Neuronal stem cell (in vitro differentiated cells): Measurements from ENCODE around the gene UPK1A.

Experiments
- DNase-seq: peaks from one replicate; pipeline ENCODE4 v3.0.0-alpha.2; 2013; ENCODE audit warnings: low spot score
- H2AFZ ChIP-seq: one replicate; pipeline ENCODE4 v1.6.1; 2013; ENCODE audit warnings: mild to moderate bottlenecking, low read length, inconsistent platforms
- H2AK5ac ChIP-seq: 2 replicates; pipeline ENCODE4 v1.6.1; 2013; ENCODE audit warnings: low read depth, mild to moderate bottlenecking, inconsistent platforms, low read length, moderate library complexity, mixed read lengths
- H2BK120ac ChIP-seq: 2 replicates; pipeline ENCODE4 v1.6.1; 2013; ENCODE audit warnings: low read depth, mild to moderate bottlenecking, inconsistent platforms, low read length, moderate library complexity, mixed read lengths
- H2BK12ac ChIP-seq: one replicate; pipeline ENCODE4 v1.6.1; 2013; ENCODE audit warnings: low read length, inconsistent platforms
- H2BK15ac ChIP-seq: 2 replicates; pipeline ENCODE4 v1.6.1; 2013; ENCODE audit warnings: mild to moderate bottlenecking, low read length, inconsistent platforms, mixed read lengths
- H2BK5ac ChIP-seq: one replicate; pipeline ENCODE4 v1.6.1; 2013; ENCODE audit warnings: inconsistent platforms, mild to moderate bottlenecking, low read length, moderate library complexity
- H3K14ac ChIP-seq: one replicate; pipeline ENCODE4 v1.6.1; 2013; ENCODE audit warnings: low read length, inconsistent platforms
- H3K18ac ChIP-seq: 2 replicates; pipeline ENCODE4 v1.6.1; 2013; ENCODE audit warnings: low read length, inconsistent platforms
- H3K23ac ChIP-seq: 2 replicates; pipeline ENCODE4 v1.6.1; 2013; ENCODE audit warnings: low read depth, mild to moderate bottlenecking, mixed read lengths, low read length, inconsistent platforms; ENCODE audit not compliant: poor library complexity
- H3K27ac ChIP-seq: replicated peaks from 3 replicates; pipeline ENCODE4 v1.5.1; 2013; ENCODE audit warnings: low read length, inconsistent platforms
- H3K27me3 ChIP-seq, 3 experiments: 2 replicates each; pipeline ENCODE4 v1.6.1; 2013; ENCODE audit warnings: low read length in 3 of 3, mild to moderate bottlenecking in 2 of 3, inconsistent platforms in 1 of 3, low read depth in 1 of 3, mixed read lengths in 1 of 3, moderate library complexity in 1 of 3; ENCODE audit not compliant: control insufficient read depth in 3 of 3, insufficient read depth in 3 of 3
- H3K36me3 ChIP-seq, 2 donors: replicated peaks in 1 of 2; 2 replicates each; pipeline ENCODE4 v1.6.1; 2013; ENCODE audit warnings: low read length in 2 of 2; ENCODE audit not compliant: control insufficient read depth in 2 of 2, insufficient read depth in 2 of 2
- H3K4ac ChIP-seq: 2 replicates; pipeline ENCODE4 v1.6.1; 2013; ENCODE audit warnings: inconsistent platforms, mild to moderate bottlenecking, low read length, moderate library complexity
- H3K4me1 ChIP-seq, 2 donors: 1 replicate in 1 of 2; 2 replicates in 1 of 2; pipeline ENCODE4 v1.6.1; 2013; ENCODE audit warnings: low read length in 2 of 2, low read depth in 1 of 2; ENCODE audit not compliant: control insufficient read depth in 2 of 2, insufficient read depth in 1 of 2
- H3K4me2 ChIP-seq: one replicate; pipeline ENCODE4 v1.6.1; 2013; ENCODE audit warnings: mild to moderate bottlenecking, low read length, inconsistent platforms; ENCODE audit not compliant: insufficient read depth, poor library complexity, severe bottlenecking
- H3K4me3 ChIP-seq, 2 donors: 2 replicates each; pipeline ENCODE4 v1.5.1; 2013; ENCODE audit warnings: low read length in 2 of 2, mild to moderate bottlenecking in 2 of 2, inconsistent platforms in 1 of 2, moderate library complexity in 1 of 2
- H3K79me1 ChIP-seq: one replicate; pipeline ENCODE4 v1.6.1; 2013; ENCODE audit warnings: low read depth, mild to moderate bottlenecking, inconsistent platforms, low read length, moderate library complexity
- H3K9ac ChIP-seq: one replicate; pipeline ENCODE4 v1.6.1; 2013; ENCODE audit warnings: mild to moderate bottlenecking, low read depth, low read length, inconsistent platforms; ENCODE audit not compliant: poor library complexity
- H3K9me3 ChIP-seq, 2 donors: replicated peaks in 1 of 2; 2 replicates each; pipeline versions ENCODE3 to v1.6.1; 2013; ENCODE audit warnings: low read length in 2 of 2, mild to moderate bottlenecking in 2 of 2, inconsistent platforms in 1 of 2, low read depth in 1 of 2, mixed read lengths in 1 of 2, moderate library complexity in 1 of 2; ENCODE audit not compliant: control insufficient read depth in 2 of 2, insufficient read depth in 1 of 2
- H4K8ac ChIP-seq: one replicate; pipeline ENCODE4 v1.6.1; 2013; ENCODE audit warnings: low read depth, mild to moderate bottlenecking, inconsistent platforms, low read length, moderate library complexity
- H4K91ac ChIP-seq: one replicate; pipeline ENCODE4 v1.6.1; 2013; ENCODE audit warnings: low read length, low read depth, mild to moderate bottlenecking, inconsistent platforms; ENCODE audit not compliant: poor library complexity
- WGBS, 2 donors: extraction: QIAGEN DNeasy Blood & Tissue Kit; methylation state at CpG; one replicate each; pipeline ENCODE4 v1.1.7; 2013; ENCODE audit warnings: missing lambda C conversion rate in 2 of 2, mixed read lengths in 1 of 2; ENCODE audit not compliant: insufficient read length in 2 of 2, insufficient replicate concordance in 1 of 2; ENCODE audit errors: extremely low coverage in 2 of 2; 5-methylcytosine and 5-hydroxymethylcytosine counted together

The UPK1A gene

GRCh38 chr19:35656700-35657099 lies 9.6 kb upstream of the UPK1A start:
- no peak overlapping the region for H2AFZ ChIP-seq
- H3K4me1 ChIP-seq = no peaks in the 10 kb centered on the region
- H2BK120ac ChIP-seq = no peak overlapping the region
- H3K27me3 ChIP-seq = no peaks in the 10 kb centered on the region
- no peak overlapping the region for H4K91ac ChIP-seq
- no peak for DNase-seq
- H3K14ac ChIP-seq = no peak overlapping the region
- H2BK5ac ChIP-seq = no peak overlapping the region
- H3K4ac ChIP-seq = no peak overlapping the region
- H2BK12ac ChIP-seq = no peak overlapping the region
- no peaks in the 10 kb centered on the region for H3K9me3 ChIP-seq
- H3K18ac ChIP-seq = no peak overlapping the region
- no peak overlapping the region for H3K4me2 ChIP-seq
- no peak overlapping the region for H4K8ac ChIP-seq
- H3K23ac ChIP-seq = no peak overlapping the region
- H3K9ac ChIP-seq = no peak overlapping the region
- H3K4me3 ChIP-seq = no peak overlapping the region
- peaks cover 22 to 83% of the 10 kb centered on the region in 2 donors for H3K36me3 ChIP-seq
- no peak overlapping the region for H3K27ac ChIP-seq
- no CpG with 5 or more reads among the region's 6 CpGs for WGBS, 2 donors
- H2BK15ac ChIP-seq = no peak overlapping the region
- no peak overlapping the region for H2AK5ac ChIP-seq
- no peaks in the 10 kb centered on the region for H3K79me1 ChIP-seq

- Histone ChIP-seq H2BK15ac (no peak overlapping the region), H3K36me3 (peaks cover 22 to 90% of the 10 kb centered on the region in 2 donors)
These were observed 8.2 kb upstream of the UPK1A start for GRCh38 chr19:35657904-35658700.

GRCh38 chr19:35661995-35662340 lies 4.3 kb upstream of the UPK1A start:
- Histone ChIP-seq H3K23ac (no peak overlapping the region), H3K4ac (no peak overlapping the region), H3K4me1 (no peaks in the 10 kb centered on the region), H3K36me3 (peaks cover 15 to 67% of the 10 kb centered on the region in 2 donors), H2BK12ac (no peak overlapping the region), H4K8ac (no peak overlapping the region), H3K79me1 (no peaks in the 10 kb centered on the region), H3K18ac (no peak overlapping the region), H3K27me3 (no peaks in the 10 kb centered on the region), H3K9me3 (no peaks in the 10 kb centered on the region), H4K91ac (no peak overlapping the region), H2BK5ac (no peak overlapping the region), H3K4me3 (no peak overlapping the region), H3K4me2 (no peak overlapping the region), H2BK15ac (no peak overlapping the region), H2AK5ac (no peak overlapping the region), H3K14ac (no peak overlapping the region), H2AFZ (no peak overlapping the region), H3K27ac (no peak overlapping the region), H2BK120ac (no peak overlapping the region), H3K9ac (no peak overlapping the region)
- no CpG with 5 or more reads among the region's 6 CpGs for WGBS, 2 donors
- no peak for DNase-seq

More at GRCh38 chr19:35657904-35658700, 8.2 kb upstream of the UPK1A start:
- Histone ChIP-seq H3K79me1 (no peaks in the 10 kb centered on the region), H3K23ac (no peak overlapping the region), H3K4me1 (no peaks in the 10 kb centered on the region), H2AFZ (no peak overlapping the region), H3K4ac (no peak overlapping the region), H3K9ac (no peak overlapping the region), H4K91ac (no peak overlapping the region), H3K4me3 (no peak overlapping the region), H3K14ac (no peak overlapping the region), H2BK120ac (no peak overlapping the region), H3K27me3 (no peaks in the 10 kb centered on the region), H3K9me3 (no peaks in the 10 kb centered on the region), H4K8ac (no peak overlapping the region), H2AK5ac (no peak overlapping the region), H3K4me2 (no peak overlapping the region), H3K18ac (no peak overlapping the region), H3K27ac (no peak overlapping the region), H2BK5ac (no peak overlapping the region), H2BK12ac (no peak overlapping the region)
- no peak for DNase-seq
- WGBS, 2 donors = no CpG with 5 or more reads among the region's 15 CpGs

GRCh38 chr19:35663981-35664380 lies 2.3 kb upstream of the UPK1A start:
- no peak overlapping the region for H3K27ac ChIP-seq
- H4K91ac ChIP-seq = no peak overlapping the region
- no peak overlapping the region for H2BK12ac ChIP-seq
- no peaks in the 10 kb centered on the region for H3K79me1 ChIP-seq
- DNase-seq = no peak
- no peak overlapping the region for H3K4ac ChIP-seq
- H3K36me3 ChIP-seq = peaks cover 3 to 46% of the 10 kb centered on the region in 2 donors
- H3K18ac ChIP-seq = no peak overlapping the region
- H2AK5ac ChIP-seq = no peak overlapping the region
- no peak overlapping the region for H2BK120ac ChIP-seq
- no peak overlapping the region for H2AFZ ChIP-seq
- H2BK5ac ChIP-seq = no peak overlapping the region
- H3K14ac ChIP-seq = no peak overlapping the region
- no peak overlapping the region for H3K23ac ChIP-seq
- H4K8ac ChIP-seq = no peak overlapping the region
- no peaks in the 10 kb centered on the region for H3K27me3 ChIP-seq
- H3K4me3 ChIP-seq = no peak overlapping the region
- H3K4me1 ChIP-seq = no peaks in the 10 kb centered on the region
- no peak overlapping the region for H2BK15ac ChIP-seq
- no peak overlapping the region for H3K4me2 ChIP-seq
- H3K9me3 ChIP-seq = no peaks in the 10 kb centered on the region
- no peak overlapping the region for H3K9ac ChIP-seq
- WGBS, 2 donors = no CpG with 5 or more reads among the region's 3 CpGs
